Measurements from ENCODE around the gene OLA1.

OLA1 gene

DNA sequence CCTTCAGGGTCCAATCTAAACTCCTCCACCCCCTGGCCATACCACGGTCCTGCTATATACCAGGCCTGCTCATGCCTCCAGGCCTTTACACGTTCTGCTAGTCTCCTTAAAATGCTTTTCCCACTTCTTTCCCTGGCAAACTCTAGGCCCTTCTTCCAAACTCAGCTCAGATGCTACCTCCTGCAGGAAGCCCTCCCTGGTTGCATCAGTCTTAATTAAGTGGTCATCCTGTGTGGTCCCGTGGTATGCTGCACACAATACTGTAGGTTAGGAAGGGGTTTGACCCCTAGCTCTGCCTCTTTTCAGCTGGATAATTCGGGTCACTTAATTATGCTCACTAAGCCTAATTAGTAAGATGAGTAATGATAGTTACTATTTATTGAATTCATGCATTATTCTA lies 197.3 kb downstream of the OLA1 start:
- Histone ChIP-seq H3K27me3 (ENCODE audit: control insufficient read depth in 2 of 2, insufficient read depth in 2 of 2, low read length in 2 of 2) (no peaks in the 10 kb centered on the region), H3K27ac (ENCODE audit: low read depth in 2 of 2, low read length in 2 of 2) (no peak overlapping the region), H3K9ac (ENCODE audit: low read depth in 1 of 2, low read length in 2 of 2) (no peak overlapping the region), H3K9me3 (ENCODE audit: control insufficient read depth in 2 of 2, low read length in 2 of 2) (no peaks in the 10 kb centered on the region), H3K4me1 (ENCODE audit: control insufficient read depth in 2 of 2, insufficient read depth in 2 of 2, low read length in 2 of 2) (peaks cover 0 to 9% of the 10 kb centered on the region in 2 donors), H3K36me3 (ENCODE audit: control insufficient read depth in 2 of 2, insufficient read depth in 2 of 2, low read length in 2 of 2) (no peaks in the 10 kb centered on the region), H3K4me3 (ENCODE audit: low read length in 2 of 2) (no peak overlapping the region)

- H3K36me3 ChIP-seq (ENCODE audit: control insufficient read depth in 2 of 2, insufficient read depth in 2 of 2, low read length in 2 of 2): no peaks in the 10 kb centered on the region
- no peaks in the 10 kb centered on the region for H3K9me3 ChIP-seq (ENCODE audit: control insufficient read depth in 2 of 2, low read length in 2 of 2)
- H3K27me3 ChIP-seq (ENCODE audit: control insufficient read depth in 2 of 2, insufficient read depth in 2 of 2, low read length in 2 of 2): no peaks in the 10 kb centered on the region
- no peak overlapping the region for H3K4me3 ChIP-seq (ENCODE audit: low read length in 2 of 2)
- no peak overlapping the region for H3K27ac ChIP-seq (ENCODE audit: low read depth in 2 of 2, low read length in 2 of 2)
- peaks cover 0 to 9% of the 10 kb centered on the region in 2 donors for H3K4me1 ChIP-seq (ENCODE audit: control insufficient read depth in 2 of 2, insufficient read depth in 2 of 2, low read length in 2 of 2)
- no peak overlapping the region for H3K9ac ChIP-seq (ENCODE audit: low read depth in 1 of 2, low read length in 2 of 2)
Observed at GRCh38 chr2:174049895-174050294, 198.4 kb downstream of the OLA1 start.

DNA sequence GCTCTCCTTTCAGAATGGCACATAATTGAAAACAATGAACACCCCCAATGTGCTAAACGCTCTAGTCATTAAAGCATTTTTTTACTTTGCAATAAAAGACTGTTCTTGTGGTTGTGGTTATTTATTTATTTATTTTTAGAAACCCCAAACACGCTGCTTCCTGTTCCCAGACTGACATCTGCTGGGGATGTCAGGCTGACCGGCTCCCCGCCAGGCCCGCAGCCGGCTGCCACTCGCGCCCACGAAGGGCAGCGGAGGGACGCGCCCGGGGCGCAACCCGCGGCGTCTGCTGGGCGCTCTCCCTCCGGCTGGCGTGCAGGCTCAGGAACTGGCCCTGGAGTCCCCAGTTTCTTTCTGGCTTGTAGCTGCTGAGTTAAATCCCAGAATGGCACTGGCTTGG lies 200.1 kb downstream of the OLA1 start:
- no peak overlapping the region for H3K9ac ChIP-seq (ENCODE audit: low read depth in 1 of 2, low read length in 2 of 2)
- peaks cover 0 to 9% of the 10 kb centered on the region in 2 donors for H3K4me1 ChIP-seq (ENCODE audit: control insufficient read depth in 2 of 2, insufficient read depth in 2 of 2, low read length in 2 of 2)
- no peak overlapping the region for H3K4me3 ChIP-seq (ENCODE audit: low read length in 2 of 2)
- H3K36me3 ChIP-seq (ENCODE audit: control insufficient read depth in 2 of 2, insufficient read depth in 2 of 2, low read length in 2 of 2): no peaks in the 10 kb centered on the region
- no peaks in the 10 kb centered on the region for H3K9me3 ChIP-seq (ENCODE audit: control insufficient read depth in 2 of 2, low read length in 2 of 2)
- H3K27ac ChIP-seq (ENCODE audit: low read depth in 2 of 2, low read length in 2 of 2): no peak overlapping the region
- no peaks in the 10 kb centered on the region for H3K27me3 ChIP-seq (ENCODE audit: control insufficient read depth in 2 of 2, insufficient read depth in 2 of 2, low read length in 2 of 2)

DNA sequence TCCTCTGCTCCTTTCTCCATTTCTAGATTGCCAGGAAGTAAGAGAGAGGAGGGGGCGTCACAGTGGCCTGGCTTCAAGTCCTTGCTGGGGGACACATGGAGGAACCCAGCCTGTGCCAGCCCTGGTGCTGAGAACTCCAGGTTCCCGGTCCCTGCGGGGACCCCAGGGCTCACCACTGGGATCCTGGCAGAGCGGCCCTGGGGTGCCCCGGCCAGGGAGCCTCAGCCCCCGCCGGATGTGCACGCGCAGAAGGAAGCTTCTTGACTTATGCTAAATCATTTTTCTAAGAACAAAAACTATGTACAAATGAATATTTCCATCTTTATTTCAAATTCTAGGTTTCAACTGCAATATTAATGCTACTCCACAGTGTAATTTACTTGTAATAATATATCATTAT lies 200.6 kb downstream of the OLA1 start:
- Histone ChIP-seq H3K4me1 (ENCODE audit: control insufficient read depth in 2 of 2, insufficient read depth in 2 of 2, low read length in 2 of 2) (peaks cover 0 to 9% of the 10 kb centered on the region in 2 donors), H3K27me3 (ENCODE audit: control insufficient read depth in 2 of 2, insufficient read depth in 2 of 2, low read length in 2 of 2) (no peaks in the 10 kb centered on the region), H3K9ac (ENCODE audit: low read depth in 1 of 2, low read length in 2 of 2) (no peak overlapping the region), H3K4me3 (ENCODE audit: low read length in 2 of 2) (no peak overlapping the region), H3K9me3 (ENCODE audit: control insufficient read depth in 2 of 2, low read length in 2 of 2) (no peaks in the 10 kb centered on the region), H3K36me3 (ENCODE audit: control insufficient read depth in 2 of 2, insufficient read depth in 2 of 2, low read length in 2 of 2) (no peaks in the 10 kb centered on the region), H3K27ac (ENCODE audit: low read depth in 2 of 2, low read length in 2 of 2) (no peak overlapping the region)

GRCh38 chr2:174046172-174046571 lies 202.2 kb downstream of the OLA1 start:
- H3K4me3 ChIP-seq (ENCODE audit: low read length in 2 of 2): no peak overlapping the region
- no peaks in the 10 kb centered on the region for H3K36me3 ChIP-seq (ENCODE audit: control insufficient read depth in 2 of 2, insufficient read depth in 2 of 2, low read length in 2 of 2)
- H3K27me3 ChIP-seq (ENCODE audit: control insufficient read depth in 2 of 2, insufficient read depth in 2 of 2, low read length in 2 of 2): no peaks in the 10 kb centered on the region
- H3K9ac ChIP-seq (ENCODE audit: low read depth in 1 of 2, low read length in 2 of 2): no peak overlapping the region
- H3K9me3 ChIP-seq (ENCODE audit: control insufficient read depth in 2 of 2, low read length in 2 of 2): no peaks in the 10 kb centered on the region
- no peaks in the 10 kb centered on the region for H3K4me1 ChIP-seq (ENCODE audit: control insufficient read depth in 2 of 2, insufficient read depth in 2 of 2, low read length in 2 of 2)
- H3K27ac ChIP-seq (ENCODE audit: low read depth in 2 of 2, low read length in 2 of 2): no peak overlapping the region

- no peaks in the 10 kb centered on the region for H3K9me3 ChIP-seq (ENCODE audit: control insufficient read depth in 2 of 2, low read length in 2 of 2)
- no peaks in the 10 kb centered on the region for H3K36me3 ChIP-seq (ENCODE audit: control insufficient read depth in 2 of 2, insufficient read depth in 2 of 2, low read length in 2 of 2)
- H3K4me1 ChIP-seq (ENCODE audit: control insufficient read depth in 2 of 2, insufficient read depth in 2 of 2, low read length in 2 of 2): peaks cover 2% of the 10 kb centered on the region in 2 donors
- no peak overlapping the region for H3K9ac ChIP-seq (ENCODE audit: low read depth in 1 of 2, low read length in 2 of 2)
- H3K27ac ChIP-seq (ENCODE audit: low read depth in 2 of 2, low read length in 2 of 2): no peak overlapping the region
- H3K27me3 ChIP-seq (ENCODE audit: control insufficient read depth in 2 of 2, insufficient read depth in 2 of 2, low read length in 2 of 2): no peaks in the 10 kb centered on the region
- H3K4me3 ChIP-seq (ENCODE audit: low read length in 2 of 2): no peak overlapping the region
Observed at GRCh38 chr2:174044556-174044955, 203.8 kb downstream of the OLA1 start.

GRCh38 chr2:174040417-174040701 lies 208.0 kb downstream of the OLA1 start:
- H3K27ac ChIP-seq (ENCODE audit: low read depth in 2 of 2, low read length in 2 of 2): no peak overlapping the region
- peaks cover 4% of the 10 kb centered on the region in 2 donors for H3K4me1 ChIP-seq (ENCODE audit: control insufficient read depth in 2 of 2, insufficient read depth in 2 of 2, low read length in 2 of 2)
- H3K27me3 ChIP-seq (ENCODE audit: control insufficient read depth in 2 of 2, insufficient read depth in 2 of 2, low read length in 2 of 2): no peaks in the 10 kb centered on the region
- H3K9ac ChIP-seq (ENCODE audit: low read depth in 1 of 2, low read length in 2 of 2): no peak overlapping the region
- H3K36me3 ChIP-seq (ENCODE audit: control insufficient read depth in 2 of 2, insufficient read depth in 2 of 2, low read length in 2 of 2): no peaks in the 10 kb centered on the region
- H3K9me3 ChIP-seq (ENCODE audit: control insufficient read depth in 2 of 2, low read length in 2 of 2): no peaks in the 10 kb centered on the region
- no peak overlapping the region for H3K4me3 ChIP-seq (ENCODE audit: low read length in 2 of 2)

DNA sequence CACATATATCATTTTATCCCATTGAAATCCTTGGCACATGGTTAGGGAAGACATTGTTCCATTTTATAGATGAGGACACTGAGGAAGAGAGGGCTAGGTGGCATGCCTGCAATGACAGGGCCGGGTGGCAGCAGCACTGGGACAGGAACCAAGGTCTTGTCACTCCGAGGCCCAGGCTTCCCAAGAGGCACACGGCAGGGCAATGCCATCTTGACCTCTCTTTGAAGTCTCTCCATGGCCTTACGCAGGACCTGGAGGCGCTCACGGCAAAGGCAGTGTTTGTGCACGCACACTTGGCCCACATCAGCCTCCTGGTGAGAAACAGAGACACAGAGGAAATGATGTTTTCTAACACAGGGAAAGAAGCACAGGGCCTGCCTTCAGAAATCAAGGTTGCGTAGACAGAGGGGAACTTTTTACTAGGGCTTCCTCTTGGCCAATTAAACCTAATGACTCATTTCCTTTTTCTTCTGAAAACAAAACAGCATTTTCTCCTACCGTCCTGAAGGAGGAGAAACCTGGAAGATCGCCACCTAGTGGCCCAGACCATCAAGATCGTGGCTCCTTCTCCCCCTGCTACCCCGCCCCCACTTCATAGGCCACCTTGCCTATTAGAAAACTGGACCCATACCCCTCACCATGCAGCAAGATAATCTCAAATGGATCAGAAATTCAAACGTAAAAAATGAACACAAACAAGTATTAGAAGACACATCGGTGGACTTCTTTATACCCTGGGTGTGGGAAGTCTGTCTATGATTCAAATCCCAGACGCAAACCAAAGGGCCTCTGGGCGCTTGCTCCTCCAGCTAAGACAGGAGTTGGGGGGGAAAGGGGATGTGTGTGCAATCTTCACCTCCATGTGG lies 208.5 kb downstream of the OLA1 start:
- H3K27me3 ChIP-seq (ENCODE audit: control insufficient read depth in 2 of 2, insufficient read depth in 2 of 2, low read length in 2 of 2): no peaks in the 10 kb centered on the region
- H3K4me3 ChIP-seq (ENCODE audit: low read length in 2 of 2): peak overlapping the region; percentile 42 to 56
- H3K4me1 ChIP-seq (ENCODE audit: control insufficient read depth in 2 of 2, insufficient read depth in 2 of 2, low read length in 2 of 2): peaks cover 4% of the 10 kb centered on the region in 2 donors
- H3K27ac ChIP-seq (ENCODE audit: low read depth in 2 of 2, low read length in 2 of 2): peak overlapping the region; percentile 82 to 93
- no peaks in the 10 kb centered on the region for H3K9me3 ChIP-seq (ENCODE audit: control insufficient read depth in 2 of 2, low read length in 2 of 2)
- H3K36me3 ChIP-seq (ENCODE audit: control insufficient read depth in 2 of 2, insufficient read depth in 2 of 2, low read length in 2 of 2): no peaks in the 10 kb centered on the region
- peak overlapping the region; percentile 16 to 61 for H3K9ac ChIP-seq (ENCODE audit: low read depth in 1 of 2, low read length in 2 of 2)

DNA sequence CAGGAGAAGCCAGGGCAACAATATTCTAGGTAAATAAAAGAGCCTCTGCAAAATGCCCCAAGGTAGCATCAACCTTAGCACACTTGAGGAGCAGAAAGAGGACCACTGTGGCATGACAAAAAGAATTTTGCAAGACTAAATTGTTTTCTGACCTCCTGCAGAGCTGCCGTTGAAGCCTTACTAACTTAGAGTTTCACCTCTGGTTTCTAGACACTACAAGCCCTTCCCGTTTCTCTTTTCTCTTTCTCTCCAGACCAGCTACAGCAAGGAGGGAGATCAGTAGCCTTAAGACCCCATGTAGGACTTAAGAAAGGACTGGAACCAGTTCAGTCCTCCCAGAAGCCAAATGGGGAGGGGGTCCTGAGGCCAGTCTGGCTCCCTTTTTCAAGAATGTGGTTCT lies 209.9 kb downstream of the OLA1 start:
- Histone ChIP-seq H3K27ac (ENCODE audit: low read depth in 2 of 2, low read length in 2 of 2) (no peak overlapping the region), H3K27me3 (ENCODE audit: control insufficient read depth in 2 of 2, insufficient read depth in 2 of 2, low read length in 2 of 2) (no peaks in the 10 kb centered on the region), H3K9ac (ENCODE audit: low read depth in 1 of 2, low read length in 2 of 2) (no peak overlapping the region), H3K36me3 (ENCODE audit: control insufficient read depth in 2 of 2, insufficient read depth in 2 of 2, low read length in 2 of 2) (no peaks in the 10 kb centered on the region), H3K4me3 (ENCODE audit: low read length in 2 of 2) (no peak overlapping the region), H3K4me1 (ENCODE audit: control insufficient read depth in 2 of 2, insufficient read depth in 2 of 2, low read length in 2 of 2) (peaks cover 4% of the 10 kb centered on the region in 2 donors), H3K9me3 (ENCODE audit: control insufficient read depth in 2 of 2, low read length in 2 of 2) (no peaks in the 10 kb centered on the region)

DNA sequence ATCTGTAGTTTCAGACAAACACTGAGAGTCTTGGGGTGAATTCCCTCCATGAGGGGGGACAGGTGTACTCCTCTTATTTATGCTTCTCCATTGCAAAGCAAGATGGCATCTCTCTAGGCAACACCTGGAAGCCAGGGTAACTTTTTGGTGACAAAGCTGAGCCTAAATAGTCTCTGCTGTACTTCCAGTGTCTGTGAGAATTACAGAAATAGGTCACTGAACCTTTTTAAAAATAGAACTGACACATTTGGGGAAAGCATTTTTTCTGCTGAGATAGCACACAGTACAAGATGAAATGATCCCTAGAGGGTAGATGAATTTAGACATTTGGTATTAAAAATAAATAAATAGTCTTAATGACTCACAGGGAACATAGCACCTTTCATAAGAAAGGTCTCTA lies 211.5 kb downstream of the OLA1 start:
- Histone ChIP-seq H3K27me3 (ENCODE audit: control insufficient read depth in 2 of 2, insufficient read depth in 2 of 2, low read length in 2 of 2) (no peaks in the 10 kb centered on the region), H3K9me3 (ENCODE audit: control insufficient read depth in 2 of 2, low read length in 2 of 2) (no peaks in the 10 kb centered on the region), H3K36me3 (ENCODE audit: control insufficient read depth in 2 of 2, insufficient read depth in 2 of 2, low read length in 2 of 2) (no peaks in the 10 kb centered on the region), H3K9ac (ENCODE audit: low read depth in 1 of 2, low read length in 2 of 2) (no peak overlapping the region), H3K27ac (ENCODE audit: low read depth in 2 of 2, low read length in 2 of 2) (no peak overlapping the region), H3K4me3 (ENCODE audit: low read length in 2 of 2) (no peak overlapping the region), H3K4me1 (ENCODE audit: control insufficient read depth in 2 of 2, insufficient read depth in 2 of 2, low read length in 2 of 2) (peaks cover 4% of the 10 kb centered on the region in 2 donors)

All from mucosa of rectum (tissue), 2 donors.